Subcutaneous abdominal adipose tissue (tissue), 5 donors: ENCODE data around the gene MUC4.
"Not testable (repeated sequence)": the region's sequence is repeated elsewhere in the genome, so short reads cannot be mapped to it uniquely, and the experiment has no call there.

Source experiments
- H3K27ac ChIP-seq: one replicate; pipeline ENCODE4 v1.7.0; 2013; ENCODE audit warnings: low read depth, mild to moderate bottlenecking, inconsistent platforms, low read length, moderate library complexity
- H3K27me3 ChIP-seq, 5 donors: one replicate each; pipeline ENCODE4 v1.7.0; 2013; ENCODE audit warnings: low read length in 5 of 5, inconsistent platforms in 1 of 5; ENCODE audit not compliant: control insufficient read depth in 5 of 5, insufficient read depth in 4 of 5
- H3K36me3 ChIP-seq, 5 donors: one replicate each; pipeline ENCODE4 v1.7.0; 2013; ENCODE audit warnings: low read length in 5 of 5; ENCODE audit not compliant: control insufficient read depth in 5 of 5, insufficient read depth in 5 of 5
- H3K4me1 ChIP-seq, 5 donors: one replicate each; pipeline ENCODE4 v1.7.0; 2013; ENCODE audit warnings: low read length in 5 of 5, mild to moderate bottlenecking in 3 of 5, moderate library complexity in 1 of 5; ENCODE audit not compliant: control insufficient read depth in 5 of 5, insufficient read depth in 5 of 5
- H3K4me3 ChIP-seq, 5 donors: one replicate each; pipeline ENCODE4 v1.7.0; 2013; ENCODE audit warnings: low read length in 5 of 5, low read depth in 1 of 5
- H3K9ac ChIP-seq, 5 donors: one replicate each; pipeline ENCODE4 v1.7.0; 2013; ENCODE audit warnings: low read length in 5 of 5, mild to moderate bottlenecking in 4 of 5, moderate library complexity in 3 of 5
- H3K9me3 ChIP-seq, 5 donors: one replicate each; pipeline ENCODE4 v1.7.0; 2013; ENCODE audit warnings: low read length in 5 of 5; ENCODE audit not compliant: control insufficient read depth in 5 of 5
- donor health status: healthy.
- donor health status: healthy.
- donor health status: healthy.
- donor health status: healthy.
- donor health status: healthy.

Gene MUC4

DNA sequence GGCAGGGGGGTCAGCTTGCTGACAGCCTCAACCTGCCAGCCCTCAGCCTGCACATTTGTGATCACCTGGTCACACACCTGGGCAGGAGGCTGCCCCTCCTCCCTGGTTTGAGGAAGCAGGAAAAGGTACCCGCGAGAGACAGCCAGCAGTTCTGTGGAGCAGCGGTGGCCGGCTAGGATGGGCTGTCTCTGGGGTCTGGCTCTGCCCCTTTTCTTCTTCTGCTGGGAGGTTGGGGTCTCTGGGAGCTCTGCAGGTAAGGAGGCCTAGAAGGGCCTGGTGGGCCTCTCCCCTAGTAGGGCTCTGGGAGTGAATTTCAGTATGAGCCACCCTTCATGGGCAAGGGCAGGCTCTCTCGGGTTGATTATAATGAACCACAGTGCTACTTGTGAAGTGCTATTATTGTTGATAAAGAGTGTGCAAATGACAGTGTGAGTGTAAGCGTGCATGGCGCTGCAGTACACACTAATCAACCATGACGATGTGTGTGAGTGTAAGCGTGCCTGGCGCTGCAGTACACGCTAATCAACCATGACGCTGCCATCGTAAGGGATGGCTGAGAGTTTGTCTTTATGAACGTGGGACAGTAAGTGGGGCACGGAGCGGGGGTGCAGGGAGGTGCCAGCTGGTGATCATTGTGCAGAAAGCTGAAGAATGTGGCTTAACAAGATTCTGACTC, 90.8 kb downstream of the MUC4 start, which contains the start of gene MUC20:
Gene MUC20 (plus strand): TSS at position 148 of the 676 bp plus-strand sequence. CDS start 30 bp downstream, at position 178.
- not testable (repeated sequence) for H3K4me3 ChIP-seq, H3K27me3 ChIP-seq, H3K4me1 ChIP-seq, H3K9me3 ChIP-seq, H3K9ac ChIP-seq, H3K36me3 ChIP-seq, H3K27ac ChIP-seq

DNA sequence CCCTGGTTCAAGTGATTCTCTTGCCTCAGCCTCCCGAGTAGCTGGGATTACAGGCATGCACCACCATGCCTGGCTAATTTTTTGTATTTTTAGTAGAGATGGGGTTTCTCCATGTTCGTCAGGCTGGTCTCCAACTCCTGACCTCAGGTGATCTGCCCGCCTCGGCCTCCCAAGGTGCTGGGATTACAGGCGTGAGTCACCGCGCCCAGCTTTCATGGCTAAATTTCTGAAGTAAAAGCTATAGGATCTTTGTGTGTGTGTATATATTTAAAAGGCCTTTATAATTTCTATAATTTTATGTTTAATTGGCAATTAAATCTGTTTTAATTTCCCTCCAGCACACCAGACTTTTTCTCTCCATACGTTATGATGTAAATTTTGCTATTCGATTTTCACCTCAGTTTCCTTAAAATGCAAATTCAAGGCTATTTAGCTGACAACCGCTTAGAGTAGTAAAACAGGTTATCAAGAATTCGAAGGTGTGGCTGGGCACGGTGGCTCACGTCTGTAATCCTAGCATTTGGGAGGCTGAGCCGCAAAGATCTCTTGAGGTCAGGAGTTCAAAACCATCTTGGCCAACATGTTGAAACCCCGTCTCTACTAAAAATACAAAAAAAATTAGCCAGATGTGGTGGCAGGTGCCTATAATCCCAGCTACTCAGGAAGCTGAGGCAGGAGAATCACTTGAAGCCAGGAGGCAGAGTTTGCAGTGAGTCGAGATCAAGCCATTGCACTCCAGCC, 92.0 kb downstream of the MUC4 start:
- peaks cover 0 to 13% (median 9%) of the 10 kb centered on the region in 5 donors for H3K36me3 ChIP-seq
- not testable (repeated sequence) for H3K9me3 ChIP-seq, H3K4me1 ChIP-seq, H3K27ac ChIP-seq, H3K9ac ChIP-seq, H3K27me3 ChIP-seq, H3K4me3 ChIP-seq

DNA sequence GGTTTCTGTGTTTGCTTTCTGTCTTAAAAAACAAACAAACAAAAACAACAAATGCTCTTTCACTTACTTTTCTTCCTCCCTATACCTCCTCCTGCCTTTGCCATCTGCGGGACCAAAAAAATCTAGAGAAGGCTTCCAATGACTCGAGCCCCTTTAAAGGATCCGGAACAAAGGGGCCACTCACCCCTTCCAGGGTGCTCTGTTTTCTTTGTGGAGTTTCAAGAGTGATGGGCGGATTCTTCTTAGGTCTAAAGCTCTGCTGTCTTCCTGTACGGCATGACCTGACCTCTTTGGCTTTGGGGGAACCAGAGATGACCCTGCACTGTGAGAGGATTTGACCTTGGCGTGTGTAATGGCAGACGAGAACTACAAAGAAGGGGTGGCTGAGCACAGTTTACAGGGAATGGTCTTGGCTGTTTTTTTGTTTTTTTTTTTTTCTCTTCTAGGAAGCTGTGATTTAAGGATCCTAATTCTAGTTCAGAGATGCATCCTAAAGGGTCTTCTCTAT, 93.2 kb downstream of the MUC4 start:
- Histone ChIP-seq H3K27me3 (no peaks in the 10 kb centered on the region), H3K9ac (no peak overlapping the region), H3K36me3 (peaks cover 0 to 19% (median 13%) of the 10 kb centered on the region in 5 donors), H3K4me1 (peaks cover 0 to 13% (median 4%) of the 10 kb centered on the region in 5 donors), H3K27ac (no peak overlapping the region), H3K9me3 (no peaks in the 10 kb centered on the region), H3K4me3 (no peak overlapping the region)

DNA sequence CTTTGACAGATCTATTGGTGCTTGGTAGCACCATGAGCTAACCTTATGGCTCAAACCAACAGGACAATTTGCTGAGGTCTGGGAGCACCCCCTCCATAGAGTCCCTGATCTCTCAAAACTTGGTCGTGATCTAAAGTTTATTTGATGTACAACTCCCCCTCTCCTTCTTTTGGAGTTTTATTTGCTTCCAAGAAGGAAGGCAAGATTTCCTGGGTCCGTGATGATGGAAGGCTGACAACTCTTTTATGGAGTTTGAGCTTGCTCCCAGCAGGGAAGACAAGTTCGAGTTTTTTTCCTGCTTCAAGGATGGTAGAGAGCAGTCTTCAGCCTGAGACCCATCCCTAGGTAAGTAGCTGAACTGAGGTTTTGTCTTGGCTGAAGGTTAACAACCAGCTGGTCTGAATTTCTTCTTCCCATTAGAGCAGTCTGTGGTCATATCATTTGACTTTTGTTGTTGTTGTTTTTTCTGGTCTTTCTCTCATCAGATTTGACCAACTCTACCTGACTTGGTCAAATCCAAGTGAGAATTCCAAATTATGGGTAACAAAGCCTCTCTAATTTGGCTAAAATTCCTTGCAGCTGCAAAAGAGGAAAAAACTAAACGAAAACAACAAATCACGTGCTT, 93.8 kb downstream of the MUC4 start:
- no peaks in the 10 kb centered on the region for H3K9me3 ChIP-seq
- H3K4me1 ChIP-seq = peaks cover 0 to 13% (median 4%) of the 10 kb centered on the region in 5 donors
- peaks cover 0 to 19% (median 13%) of the 10 kb centered on the region in 5 donors for H3K36me3 ChIP-seq
- H3K27me3 ChIP-seq = no peaks in the 10 kb centered on the region
- H3K27ac ChIP-seq = no peak overlapping the region
- H3K9ac ChIP-seq = no peak overlapping the region
- H3K4me3 ChIP-seq = no peak overlapping the region

DNA sequence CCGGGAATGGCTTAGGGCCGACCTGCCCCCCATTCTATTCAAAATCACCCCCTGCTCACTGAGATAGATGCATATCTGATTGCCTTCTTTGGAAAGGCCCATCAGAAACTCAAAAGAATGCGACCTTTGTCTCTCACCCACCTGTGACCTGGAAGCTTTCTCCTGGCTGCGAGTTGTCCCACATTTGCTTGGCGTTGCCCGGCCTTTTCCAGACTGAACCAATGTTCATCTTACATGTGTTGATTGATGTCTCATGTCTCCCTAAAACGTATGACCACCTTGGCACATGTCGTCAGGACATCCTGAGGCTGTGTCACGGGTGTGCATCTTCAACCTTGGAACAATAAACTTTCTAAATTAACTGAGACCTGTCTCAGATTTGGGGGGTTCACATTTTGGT, 94.3 kb downstream of the MUC4 start:
- no peaks in the 10 kb centered on the region for H3K9me3 ChIP-seq
- no peak overlapping the region for H3K4me3 ChIP-seq
- H3K9ac ChIP-seq = no peak overlapping the region
- H3K36me3 ChIP-seq = peaks cover 0 to 21% (median 13%) of the 10 kb centered on the region in 5 donors
- H3K27ac ChIP-seq = no peak overlapping the region
- peaks cover 0 to 13% (median 4%) of the 10 kb centered on the region in 5 donors for H3K4me1 ChIP-seq
- H3K27me3 ChIP-seq = no peaks in the 10 kb centered on the region

DNA sequence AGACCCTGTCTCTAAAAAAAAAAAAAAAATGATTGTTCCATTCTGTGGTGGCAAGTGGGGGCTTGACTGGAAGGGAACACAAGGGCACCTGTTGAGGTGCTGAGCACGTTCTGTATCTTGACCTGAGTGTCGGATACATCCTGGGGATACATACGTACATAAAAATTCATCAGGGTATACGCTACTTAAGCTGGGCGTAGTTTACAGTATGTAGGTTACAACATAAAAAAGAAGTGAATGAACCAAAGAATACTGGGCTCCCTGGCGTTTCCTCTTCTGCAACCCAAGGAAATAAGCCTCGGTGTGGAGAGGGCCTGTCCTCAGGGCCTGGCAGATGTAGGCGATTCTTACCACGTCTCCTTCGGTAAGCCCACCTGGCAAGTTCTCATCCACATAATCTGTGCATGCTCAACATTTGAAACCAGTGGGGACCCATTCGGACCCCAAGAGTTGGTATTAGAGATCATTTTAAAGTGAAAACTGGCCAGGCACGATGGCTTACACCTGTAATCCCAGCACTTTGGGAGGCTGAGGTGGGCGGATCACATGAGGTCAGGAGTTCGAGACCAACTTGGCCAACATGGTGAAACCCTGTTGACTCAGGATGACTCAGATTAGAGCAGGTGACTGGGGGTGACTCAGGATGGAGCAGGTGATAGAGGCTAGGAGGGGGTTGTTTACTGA, 96.0 kb downstream of the MUC4 start:
- Histone ChIP-seq H3K9ac (no peak overlapping the region), H3K27me3 (no peaks in the 10 kb centered on the region), H3K4me3 (no peak overlapping the region), H3K4me1 (peaks cover 0 to 13% (median 4%) of the 10 kb centered on the region in 5 donors), H3K27ac (no peak overlapping the region), H3K36me3 (peaks cover 3 to 33% (median 27%) of the 10 kb centered on the region in 5 donors), H3K9me3 (no peaks in the 10 kb centered on the region)

DNA sequence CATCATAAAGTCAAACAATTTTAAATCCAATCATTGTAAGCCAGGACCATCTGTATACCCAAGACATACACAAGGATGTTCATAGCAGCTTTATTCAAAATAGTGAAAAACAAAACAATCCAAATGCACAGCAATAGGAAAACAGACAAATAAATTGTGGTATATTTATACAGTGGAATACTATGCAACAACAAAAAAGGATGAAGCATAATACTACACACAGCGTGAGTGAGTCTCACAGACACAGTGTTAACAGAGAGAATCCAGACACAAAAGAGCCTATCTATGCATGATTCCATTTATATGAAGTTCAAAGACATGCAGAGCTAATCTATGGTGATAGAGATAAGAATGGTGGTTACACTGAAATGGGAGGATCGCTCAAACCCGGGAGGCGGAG, 96.6 kb downstream of the MUC4 start:
- Histone ChIP-seq H3K27me3 (no peaks in the 10 kb centered on the region), H3K36me3 (peaks cover 3 to 36% (median 32%) of the 10 kb centered on the region in 5 donors), H3K4me1 (peaks cover 0 to 13% (median 4%) of the 10 kb centered on the region in 5 donors), H3K9ac (no peak overlapping the region), H3K27ac (no peak overlapping the region), H3K9me3 (no peaks in the 10 kb centered on the region), H3K4me3 (no peak overlapping the region)

DNA sequence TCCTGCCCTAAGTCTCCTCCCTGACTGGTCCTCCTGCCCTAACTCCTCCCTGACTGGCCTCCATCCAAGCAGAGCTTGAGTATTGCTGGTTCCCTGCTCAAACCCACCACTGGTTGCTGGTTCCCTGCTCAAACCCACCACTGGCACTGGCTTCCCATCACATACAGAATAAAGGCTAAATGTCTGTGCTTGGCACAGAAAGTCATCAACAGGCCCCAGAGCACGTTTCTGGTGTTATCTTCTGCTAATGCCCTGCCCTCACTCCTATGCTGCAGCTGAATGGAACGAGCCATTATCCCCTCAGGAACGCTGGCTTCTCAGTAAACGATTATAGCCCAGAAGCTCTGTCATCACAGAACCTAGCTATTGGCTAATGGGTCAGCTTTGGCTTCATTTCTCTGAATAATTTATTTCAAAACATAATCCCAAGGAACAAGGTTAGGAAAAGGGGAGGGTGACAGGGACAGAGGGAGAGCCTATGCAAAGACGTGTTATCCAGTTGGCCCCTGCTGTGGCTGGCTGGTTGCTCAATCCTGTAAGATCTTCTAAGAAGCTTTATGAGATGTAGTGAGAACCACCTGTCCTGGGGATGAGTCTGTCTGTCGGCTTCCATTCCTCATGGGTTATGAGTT, 97.2 kb downstream of the MUC4 start:
- Histone ChIP-seq H3K36me3 (peaks cover 3 to 43% (median 38%) of the 10 kb centered on the region in 5 donors), H3K4me3 (no peak overlapping the region), H3K9ac (no peak overlapping the region), H3K4me1 (peaks cover 0 to 13% (median 4%) of the 10 kb centered on the region in 5 donors), H3K27ac (no peak overlapping the region), H3K27me3 (no peaks in the 10 kb centered on the region), H3K9me3 (no peaks in the 10 kb centered on the region)

DNA sequence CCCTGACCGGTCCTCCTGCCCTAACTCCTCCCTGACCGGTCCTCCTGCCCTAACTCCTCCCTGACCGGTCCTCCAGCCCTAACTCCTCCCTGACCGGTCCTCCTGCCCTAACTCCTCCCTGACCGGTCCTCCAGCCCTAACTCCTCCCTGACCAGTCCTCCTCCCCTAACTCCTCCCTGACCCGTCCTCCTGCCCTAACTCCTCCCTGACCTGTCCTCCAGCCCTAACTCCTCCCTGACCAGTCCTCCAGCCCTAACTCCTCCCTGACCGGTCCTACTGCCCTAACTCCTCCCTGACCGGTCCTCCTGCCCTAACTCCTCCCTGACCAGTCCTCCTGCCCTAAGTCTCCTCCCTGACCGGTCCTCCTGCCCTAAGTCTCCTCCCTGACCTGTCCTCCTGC, 98.6 kb downstream of the MUC4 start:
- Histone ChIP-seq H3K36me3 (peaks cover 5 to 55% (median 50%) of the 10 kb centered on the region in 5 donors), H3K4me1 (peaks cover 0 to 13% (median 4%) of the 10 kb centered on the region in 5 donors)
- not testable (repeated sequence) for H3K4me3 ChIP-seq, H3K27me3 ChIP-seq, H3K27ac ChIP-seq, H3K9ac ChIP-seq, H3K9me3 ChIP-seq
